HG03342 (cell line): Measurements from ENCODE around the gene F12.
"Not testable (repeated sequence)": the region's sequence is repeated elsewhere in the genome, so short reads cannot be mapped to it uniquely, and the experiment has no call there.

Experiments used
- ATAC-seq: cut with Tn5 transposase; IDR thresholded peaks from one replicate; pipeline ENCODE4 v1.9.1; 2021; ENCODE audit warnings: mild to moderate bottlenecking, moderate library complexity; ENCODE audit not compliant: unreplicated experiment

The F12 gene

DNA sequence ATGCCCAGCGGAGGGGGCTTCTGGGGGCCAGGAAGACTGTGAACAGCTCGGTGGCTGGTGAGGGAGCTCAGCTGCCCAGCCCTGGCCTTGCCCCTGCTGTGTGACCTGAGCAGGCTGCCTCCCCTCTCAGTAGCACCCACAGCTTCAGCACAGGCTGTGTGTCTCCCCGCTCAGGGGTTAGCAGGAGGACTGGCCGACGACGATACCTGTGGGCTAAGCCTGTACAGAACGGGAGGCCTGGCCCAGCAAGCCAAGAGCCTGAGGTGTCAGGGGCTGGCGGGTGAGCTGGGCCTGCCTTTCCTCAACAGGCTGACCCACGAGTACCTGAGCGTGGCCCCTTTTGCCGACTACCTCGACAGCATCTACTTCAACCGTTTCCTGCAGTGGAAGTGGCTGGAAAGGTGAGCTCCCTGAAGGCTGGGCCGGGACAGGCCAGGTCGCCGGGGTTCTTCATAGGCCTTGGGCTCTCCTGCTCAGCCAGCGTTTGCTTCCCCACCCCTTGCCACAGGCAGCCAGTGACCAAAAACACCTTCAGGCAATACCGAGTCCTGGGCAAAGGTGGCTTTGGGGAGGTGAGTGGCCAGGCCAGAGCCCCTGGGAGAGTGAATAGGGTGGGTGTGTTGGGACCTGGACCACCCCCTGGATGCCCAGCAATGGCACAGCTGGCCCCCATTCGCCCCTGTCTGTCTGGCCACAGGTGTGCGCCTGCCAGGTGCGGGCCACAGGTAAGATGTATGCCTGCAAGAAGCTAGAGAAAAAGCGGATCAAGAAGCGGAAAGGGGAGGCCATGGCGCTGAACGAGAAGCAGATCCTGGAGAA, 23.7 kb upstream of the F12 start:
- no peak for ATAC-seq

- no peak for ATAC-seq
Observed at GRCh38 chr5:177432143-177432838, 22.9 kb upstream of the F12 start.

GRCh38 chr5:177431317-177432142, 22.2 kb upstream of the F12 start:
- ATAC-seq: peak; percentile 44

- ATAC-seq: no peak
Observed at GRCh38 chr5:177430972-177431316, 21.6 kb upstream of the F12 start.

DNA sequence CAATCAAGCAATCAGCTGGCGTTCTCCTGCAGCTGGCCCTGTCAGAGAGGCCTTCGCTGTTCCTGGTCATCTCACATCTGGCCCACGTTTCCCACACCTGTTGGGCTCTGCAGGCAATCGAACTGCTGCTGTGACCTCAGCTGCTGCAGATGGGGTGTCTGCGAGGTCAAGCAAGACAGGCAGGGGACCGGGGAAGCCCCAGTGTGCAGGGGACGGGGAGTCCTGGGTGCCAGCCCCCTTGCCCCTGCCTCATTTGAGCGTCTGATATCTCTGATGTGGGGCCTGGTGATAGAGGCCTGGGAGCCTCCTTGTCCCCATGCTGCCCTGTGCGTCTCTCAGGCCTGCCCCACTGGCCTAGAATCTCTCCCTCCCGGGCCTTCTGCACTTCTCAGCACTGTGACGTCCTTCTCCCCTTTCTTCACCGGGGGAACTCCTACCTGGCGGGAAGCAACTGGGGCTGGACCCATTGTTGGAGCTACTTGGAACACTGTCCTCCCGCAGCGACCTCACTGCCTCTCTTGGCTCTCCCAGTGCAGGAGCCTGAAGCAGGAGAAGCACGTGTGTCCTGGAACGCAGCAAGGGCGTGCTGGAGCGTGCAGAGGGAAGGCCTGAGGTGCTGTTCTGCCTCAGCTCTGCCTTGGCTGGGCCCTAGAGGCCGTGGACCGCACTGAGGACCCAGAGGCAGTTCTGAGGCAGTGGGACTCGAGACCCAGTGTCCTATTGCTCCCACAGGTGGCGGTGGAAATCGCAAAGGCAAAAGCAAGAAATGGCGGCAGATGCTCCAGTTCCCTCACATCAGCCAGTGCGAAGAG, 21.0 kb upstream of the F12 start:
- no peak for ATAC-seq

DNA sequence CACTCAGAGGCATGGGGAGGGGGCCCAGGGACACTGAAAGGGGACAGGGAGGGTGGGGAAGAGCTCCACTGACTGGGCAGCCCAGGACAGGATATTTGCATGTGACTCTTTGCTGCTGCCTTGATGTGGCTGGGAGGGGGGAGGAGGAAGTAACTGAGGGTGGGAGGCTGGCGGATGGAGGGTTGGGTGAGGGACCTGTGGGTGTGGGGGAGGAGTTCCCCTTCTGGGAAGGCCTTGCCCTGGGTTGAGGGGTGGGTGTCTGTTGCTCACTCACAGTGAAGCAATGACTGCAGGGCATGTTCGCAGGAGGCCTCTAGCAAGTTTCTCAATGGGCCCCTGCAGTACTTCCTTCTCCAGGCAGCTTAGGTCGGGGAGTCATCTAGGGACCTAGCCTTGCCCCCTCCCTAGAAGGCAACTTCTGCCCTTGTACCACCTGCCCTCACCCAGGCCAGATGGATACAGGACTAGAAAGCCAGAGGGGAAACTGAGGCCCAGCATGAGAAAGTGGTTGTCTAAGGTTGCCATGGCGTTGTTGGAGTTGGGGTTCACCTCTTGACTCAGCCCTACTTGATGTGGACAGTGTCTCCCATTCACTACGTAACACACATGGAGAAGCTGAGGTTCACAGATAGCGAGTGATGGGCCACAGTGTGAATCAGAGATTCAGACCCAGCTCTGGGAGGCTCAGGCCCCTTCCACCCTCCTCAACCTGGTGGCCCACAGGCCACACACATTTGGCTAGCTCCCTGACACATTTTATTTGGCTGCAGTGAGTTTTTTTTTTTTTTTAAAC, 20.1 kb upstream of the F12 start:
- ATAC-seq: no peak

DNA sequence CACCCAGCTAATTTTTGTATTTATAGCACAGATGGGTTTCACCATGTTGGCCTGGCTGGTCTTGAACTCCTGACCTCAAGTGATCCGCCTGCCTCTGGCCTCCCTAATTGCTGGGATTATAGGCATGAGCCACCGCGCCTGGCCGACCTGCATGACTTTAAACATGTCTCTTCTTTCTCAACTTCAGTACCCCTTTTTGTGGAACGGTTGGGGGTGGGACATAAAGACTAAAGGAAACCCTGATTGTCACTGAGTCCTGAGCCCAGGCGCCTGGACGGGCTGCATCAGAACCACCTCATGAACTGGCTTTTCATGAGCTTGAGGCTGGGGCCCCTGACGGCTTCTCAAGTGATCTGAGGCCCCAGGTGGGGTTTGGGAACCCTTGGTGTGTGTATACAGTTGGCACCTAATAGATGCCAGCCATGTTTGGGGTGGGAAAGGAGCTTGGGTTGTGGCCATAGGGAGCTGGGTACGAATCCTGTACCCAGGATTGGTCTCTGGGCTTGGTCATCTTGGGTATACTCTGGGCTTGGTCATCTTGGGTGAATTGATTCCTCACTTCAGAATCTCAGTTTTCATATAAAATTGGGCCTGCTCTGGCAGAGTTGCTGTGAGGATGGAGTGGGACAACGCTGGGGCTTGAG, 19.3 kb upstream of the F12 start:
- no peak for ATAC-seq

GRCh38 chr5:177427919-177428573, 18.7 kb upstream of the F12 start:
- ATAC-seq: no peak

- no peak for ATAC-seq
Observed at GRCh38 chr5:177427211-177427822, 18.0 kb upstream of the F12 start.

DNA sequence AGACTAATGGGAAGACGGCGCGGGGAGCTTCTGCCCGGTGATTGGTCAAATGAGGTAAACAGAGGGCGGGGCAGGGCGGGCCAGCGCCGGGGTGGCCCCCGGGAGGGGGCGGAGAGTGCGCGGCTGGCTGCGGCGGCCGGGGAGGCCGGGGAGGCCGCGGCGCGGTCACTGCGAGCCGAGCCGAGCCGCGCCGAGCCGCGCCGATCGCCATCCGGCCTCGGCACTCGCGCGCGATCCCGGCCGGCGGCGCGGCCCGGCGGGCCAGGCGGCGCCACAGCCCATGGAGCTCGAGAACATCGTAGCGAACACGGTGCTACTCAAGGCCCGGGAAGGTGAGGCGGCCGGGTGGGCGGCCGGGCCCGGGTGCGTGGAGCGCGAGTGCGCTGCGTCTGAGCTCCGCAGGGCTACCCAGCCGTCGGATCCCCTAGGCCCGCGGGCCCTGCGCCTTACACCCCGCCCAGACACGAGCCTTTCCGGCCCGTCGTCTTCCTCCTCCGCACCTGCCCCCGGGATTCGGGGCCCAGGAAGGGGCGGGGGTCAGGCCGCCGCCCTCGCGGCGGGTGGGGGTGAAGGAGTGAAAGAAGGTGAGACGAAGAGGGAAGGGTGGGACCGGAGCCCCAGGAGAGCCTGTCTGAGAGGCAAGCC, 17.3 kb upstream of the F12 start, which contains the start of gene GRK6:
GRK6 (plus strand) TSS at position 111 of the 645 bp plus-strand sequence; CDS start at position 281, 170 bp downstream.
- peak; percentile 11 for ATAC-seq

GRCh38 chr5:177425801-177426565, 16.6 kb upstream of the F12 start:
- peak; percentile 84 for ATAC-seq

GRCh38 chr5:177425196-177425800, 15.9 kb upstream of the F12 start:
- no peak for ATAC-seq

DNA sequence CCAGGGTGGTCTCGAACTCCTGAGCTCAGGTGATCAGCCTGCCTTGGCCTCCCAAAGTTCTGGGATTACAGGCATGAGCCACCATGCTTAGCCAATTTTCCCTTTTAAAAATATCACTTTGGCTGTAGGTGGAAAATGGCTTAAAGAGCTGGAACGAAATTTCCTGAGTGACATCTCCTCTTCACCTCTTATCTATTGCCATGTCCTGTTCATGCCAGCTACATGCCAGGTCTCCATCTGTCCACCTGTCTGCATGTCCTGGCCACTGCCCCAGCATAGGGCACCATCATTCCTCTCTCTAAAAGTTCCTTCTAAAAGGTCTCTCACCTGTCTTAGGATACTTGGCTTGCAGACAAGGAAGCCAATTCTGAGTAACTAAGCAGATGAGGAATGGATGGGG, 14.3 kb upstream of the F12 start:
- ATAC-seq: no peak

- no peak for ATAC-seq
Observed at GRCh38 chr5:177421062-177421798, 11.9 kb upstream of the F12 start.

- ATAC-seq: not testable (repeated sequence)
Observed at GRCh38 chr5:177420472-177420871, 11.1 kb upstream of the F12 start.

DNA sequence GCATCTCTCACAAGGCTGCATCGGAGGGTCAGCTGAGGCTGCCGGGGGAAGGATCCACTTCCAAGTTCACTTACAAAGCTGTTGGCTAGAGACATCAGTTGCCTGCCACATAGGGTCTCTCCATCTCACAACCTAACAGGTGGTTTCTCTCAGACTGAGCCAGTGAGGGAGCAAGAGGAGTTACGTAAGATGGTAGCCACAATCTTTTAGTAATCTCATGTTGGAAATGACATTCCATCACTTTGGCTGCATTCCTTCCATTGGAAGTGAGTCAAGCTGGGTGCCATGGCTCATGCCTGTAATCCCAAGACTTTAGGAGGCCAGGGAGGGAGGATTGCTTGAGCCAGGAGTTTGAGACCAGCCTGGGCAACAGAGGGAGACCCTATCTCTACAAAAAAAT, 9.7 kb upstream of the F12 start:
- ATAC-seq: no peak
